A172 (cell line): ENCODE results near the gene PPP1R12B. TPM values are rescaled to one million over a fixed set of nuclear protein-coding genes. Genes with fewer than 3 reads are reported as not detected.
"Not testable (repeated sequence)": the region's sequence is repeated elsewhere in the genome, so short reads cannot be mapped to it uniquely, and the experiment has no call there.

Source experiments
- DNase-seq: peaks from one replicate; pipeline ENCODE4 v3.0.0-alpha.2; 2015; ENCODE audit warnings: low spot score
- total RNA-seq: library from RNA; depleted of rRNA; stranded (reverse); fragments of >200 nt; shearing (Covaris generic); gene quantifications from 2 replicates; pipeline ENCODE4 v1.2.3, GENCODE V29; 2014

PPP1R12B gene
- total RNA-seq, 1 experiment from 2014 or later: 15.6 TPM

DNA sequence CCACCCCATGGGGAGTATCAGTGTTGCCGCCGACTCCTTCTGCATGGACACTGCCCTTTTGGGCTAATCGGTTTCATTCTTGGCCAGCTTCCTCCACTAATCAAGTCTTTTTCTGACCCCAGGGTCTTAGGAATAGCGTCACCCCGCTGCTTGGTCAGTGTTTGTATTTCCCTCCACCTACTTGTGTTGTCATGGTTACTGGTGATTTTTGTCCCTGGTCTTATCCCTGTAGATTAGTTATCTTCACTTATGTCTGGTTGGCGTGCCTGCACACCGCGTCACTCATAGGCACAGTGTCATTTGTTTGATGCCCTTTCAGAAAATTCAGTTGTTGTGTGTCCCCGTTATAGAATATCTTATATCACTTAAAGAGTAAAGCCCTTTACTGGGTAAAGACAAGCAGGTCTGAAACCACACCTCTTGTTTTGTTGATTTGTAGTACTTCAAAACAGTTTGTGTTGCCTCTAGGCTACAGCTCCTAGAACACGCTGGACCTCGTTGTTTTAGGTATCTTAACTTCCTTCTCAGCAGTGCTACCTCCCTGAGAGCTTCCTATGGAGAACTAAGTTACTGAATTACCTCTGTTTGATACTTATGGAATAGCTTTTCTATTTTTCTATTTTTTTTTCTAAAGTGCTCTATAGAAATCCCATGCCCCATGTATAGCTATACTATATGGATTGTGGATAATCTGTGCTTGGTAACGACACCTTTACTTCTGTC is 868 bp downstream of the PPP1R12B start:
- peak; percentile 31 for DNase-seq

DNA sequence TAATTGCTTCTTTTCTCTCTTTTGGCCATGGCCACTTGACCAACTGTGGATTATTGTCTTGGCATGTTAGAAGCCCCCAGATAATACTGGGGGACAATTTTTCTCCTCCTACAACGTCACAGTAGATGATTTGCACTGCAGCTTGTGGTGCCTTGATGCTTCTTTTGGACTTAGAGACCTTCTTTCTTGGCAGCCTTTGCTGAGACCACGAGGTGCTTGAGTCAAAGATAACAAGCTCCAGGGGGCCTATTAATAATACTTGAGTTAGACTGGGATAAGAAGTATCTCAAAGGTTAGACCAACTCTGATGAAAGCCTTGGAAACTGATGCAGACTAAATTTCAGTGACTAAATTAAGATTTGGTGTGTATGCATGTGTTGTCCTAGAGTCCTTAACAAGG is 3.2 kb downstream of the PPP1R12B start:
- DNase-seq: no peak

DNA sequence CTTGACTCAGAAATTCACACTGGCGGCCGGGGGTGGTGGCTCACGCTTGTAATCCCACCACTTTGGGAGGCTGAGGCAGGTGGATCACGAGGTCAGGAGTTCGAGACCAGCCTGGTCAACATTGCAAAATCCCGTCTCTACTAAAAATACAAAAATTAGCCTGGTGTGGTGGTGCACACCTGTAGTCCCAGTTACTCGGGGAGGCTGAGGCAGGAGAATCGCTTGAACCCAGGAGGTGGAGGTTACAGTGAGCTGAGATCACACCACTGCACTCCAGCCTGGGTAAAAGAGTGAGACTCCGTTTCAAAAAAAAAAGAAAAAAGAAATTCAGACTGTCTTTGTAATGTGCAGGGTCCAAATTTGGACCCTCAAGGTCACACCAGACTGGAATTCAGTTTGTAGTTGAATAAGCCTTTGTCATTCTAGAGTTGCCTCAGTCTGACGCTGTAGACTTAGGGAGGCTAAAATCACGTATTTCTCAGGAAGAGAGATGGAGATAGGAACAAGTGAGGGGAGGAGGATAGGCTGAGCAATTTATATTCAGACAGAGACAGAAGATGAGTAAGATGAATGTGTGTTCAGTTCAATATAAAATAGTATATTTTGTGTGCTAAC is 4.2 kb downstream of the PPP1R12B start:
- DNase-seq: not testable (repeated sequence)

GRCh38 chr1:202355944-202356553 is 7.5 kb downstream of the PPP1R12B start:
- no peak for DNase-seq

GRCh38 chr1:202357506-202357905 is 9.0 kb downstream of the PPP1R12B start:
- no peak for DNase-seq

- no peak for DNase-seq
Measured at GRCh38 chr1:202361224-202361623, 12.7 kb downstream of the PPP1R12B start.

DNA sequence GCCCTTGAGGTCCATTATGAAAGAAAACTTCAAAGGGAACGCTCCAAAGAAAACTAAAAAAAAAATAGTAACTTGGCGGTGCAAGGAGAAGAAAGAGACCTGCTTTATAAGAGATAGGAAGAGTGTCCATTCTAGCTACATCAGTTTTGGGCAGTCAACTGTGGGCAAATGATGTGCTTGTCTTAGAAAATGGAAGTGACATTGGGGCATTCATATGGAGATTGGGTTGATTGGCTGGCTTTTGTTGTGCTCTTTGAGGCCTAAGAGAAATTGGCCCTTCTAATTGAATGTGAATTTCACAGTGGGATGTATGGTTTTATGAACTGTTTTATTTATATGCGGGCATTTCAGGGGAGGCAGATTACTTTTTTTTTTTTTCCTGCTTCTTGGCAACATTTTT is 13.2 kb downstream of the PPP1R12B start:
- no peak for DNase-seq

- no peak for DNase-seq
Measured at GRCh38 chr1:202362212-202362611, 13.7 kb downstream of the PPP1R12B start.

GRCh38 chr1:202365092-202365815 is 16.8 kb downstream of the PPP1R12B start:
- no peak for DNase-seq

DNA sequence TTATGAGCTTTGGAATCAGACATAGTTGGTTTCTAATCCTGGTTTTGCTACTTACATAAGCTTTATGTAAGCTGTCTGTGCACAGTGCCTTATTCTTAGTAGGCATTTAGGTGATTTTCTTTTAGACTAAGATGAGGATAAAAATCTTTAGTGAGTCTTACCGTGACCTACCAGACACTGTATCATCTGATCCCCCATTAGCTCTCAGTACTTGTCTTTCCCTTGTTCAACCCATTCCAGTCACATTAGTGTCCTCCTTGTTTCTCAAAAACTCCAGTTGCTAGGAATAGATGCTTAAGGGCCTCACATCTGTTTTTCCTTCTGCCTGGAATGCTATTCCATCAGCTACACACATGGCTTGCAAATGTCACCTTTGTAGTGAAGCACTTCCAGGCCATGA is 18.8 kb downstream of the PPP1R12B start:
- DNase-seq: no peak

DNA sequence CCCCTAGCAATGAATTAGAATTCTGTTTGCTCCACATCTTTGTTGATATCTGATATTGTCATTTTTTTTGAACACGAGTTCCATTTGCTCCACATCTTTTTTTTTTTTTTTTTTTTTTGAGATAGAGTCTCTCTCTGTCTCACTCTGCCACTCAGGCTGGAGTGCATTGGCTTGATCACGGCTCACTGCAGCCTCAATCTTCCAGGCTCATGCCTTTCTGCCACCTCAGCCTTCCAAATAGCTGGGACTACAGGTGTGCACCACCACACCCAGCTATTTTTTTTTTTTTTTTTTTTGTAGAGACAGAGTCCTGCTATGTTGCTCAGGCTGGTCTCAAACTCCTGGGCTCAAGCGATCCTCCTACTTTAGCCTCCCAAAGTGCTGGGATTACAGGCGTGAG is 22.4 kb downstream of the PPP1R12B start:
- DNase-seq: not testable (repeated sequence)

GRCh38 chr1:202374099-202374498 is 25.6 kb downstream of the PPP1R12B start:
- DNase-seq: no peak

- not testable (repeated sequence) for DNase-seq
Measured at GRCh38 chr1:202375175-202375574, 26.7 kb downstream of the PPP1R12B start.

DNA sequence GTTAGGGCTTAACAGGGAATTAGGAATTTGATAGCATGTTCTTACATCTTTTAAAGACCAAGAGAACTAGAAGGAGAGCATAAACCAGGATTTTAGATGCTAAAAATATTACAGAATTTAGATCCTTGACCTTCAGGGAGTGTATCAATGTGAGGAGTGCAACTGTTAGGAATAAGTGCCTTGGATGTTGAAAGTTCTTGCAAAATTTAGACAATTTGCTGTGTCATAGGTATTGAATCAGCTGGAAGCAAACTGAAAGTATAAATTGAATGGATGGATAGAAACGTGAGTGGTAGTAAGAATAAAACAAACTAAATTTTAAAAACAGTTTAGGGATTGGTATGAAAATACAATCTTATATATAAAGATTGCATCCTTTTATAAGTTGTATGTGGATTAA is 27.7 kb downstream of the PPP1R12B start:
- no peak for DNase-seq

DNA sequence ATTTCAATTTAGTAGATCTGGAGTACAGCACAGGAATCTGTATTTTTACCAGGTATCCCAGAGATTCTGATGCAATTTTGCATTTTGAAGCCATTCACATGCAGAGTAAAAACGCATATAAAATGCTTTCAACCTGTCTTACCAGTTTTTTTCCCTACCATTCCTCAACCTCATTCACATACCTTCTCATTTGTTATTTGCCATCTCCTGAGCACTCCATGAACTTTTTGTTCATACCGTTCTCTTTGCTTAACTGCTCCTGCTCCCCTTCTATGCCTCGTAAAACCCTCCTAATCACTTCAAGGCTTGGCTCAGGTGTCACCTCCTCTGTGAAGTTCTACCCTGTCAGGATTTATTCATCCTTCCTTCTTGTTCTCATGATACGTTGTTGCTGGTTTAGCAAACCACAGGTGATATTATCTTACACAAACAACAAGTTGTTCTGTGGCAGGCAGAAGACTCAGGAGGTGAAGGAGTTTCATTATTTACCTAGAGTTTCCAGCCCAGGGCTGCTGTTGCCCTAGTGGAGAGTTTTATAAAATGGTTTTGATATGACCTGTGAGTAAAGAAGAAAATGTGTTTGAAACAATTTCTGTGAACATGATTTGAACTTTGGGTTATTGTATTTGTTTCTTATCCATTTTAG is 31.5 kb downstream of the PPP1R12B start:
- not testable (repeated sequence) for DNase-seq

DNA sequence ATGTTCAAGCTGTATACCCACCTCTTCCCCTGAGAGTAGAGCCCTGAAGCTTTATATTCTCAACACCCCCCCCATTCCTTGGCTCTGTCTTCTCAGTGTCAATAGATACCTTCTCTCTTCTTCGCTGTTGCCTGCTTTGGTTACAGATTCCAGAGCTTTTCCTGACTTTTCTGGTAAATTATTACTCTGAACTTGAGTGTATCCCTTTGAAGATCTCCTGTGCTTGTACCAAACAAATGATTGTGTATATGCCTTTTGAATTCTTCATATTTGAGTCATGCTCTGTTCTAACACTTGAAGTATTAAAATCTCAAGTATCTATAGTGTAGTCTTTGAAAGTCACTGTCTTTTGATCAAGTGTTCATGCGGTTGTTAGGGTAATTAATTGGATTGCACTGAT is 32.0 kb downstream of the PPP1R12B start:
- not testable (repeated sequence) for DNase-seq

GRCh38 chr1:202381867-202382266 is 33.4 kb downstream of the PPP1R12B start:
- DNase-seq: not testable (repeated sequence)

GRCh38 chr1:202395831-202396230 is 47.3 kb downstream of the PPP1R12B start:
- DNase-seq: not testable (repeated sequence)

DNA sequence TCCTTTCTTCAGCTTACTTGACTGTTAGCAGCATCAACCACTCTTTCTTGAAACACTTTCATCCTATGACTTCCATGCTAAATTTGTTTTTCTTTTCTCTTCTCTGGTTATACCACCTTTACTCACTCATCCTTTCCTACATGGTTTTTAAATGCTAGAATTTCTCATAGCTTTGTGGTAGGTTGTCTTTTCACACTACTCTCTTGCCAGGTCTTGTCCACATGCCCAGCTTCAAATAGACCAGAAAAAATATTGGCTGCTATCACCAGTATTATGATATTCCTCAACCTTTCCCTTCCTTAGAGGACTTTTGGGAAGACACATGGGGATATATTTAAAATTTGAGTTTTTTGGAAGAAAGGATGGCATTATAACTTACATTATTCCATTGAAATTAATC is 48.8 kb downstream of the PPP1R12B start:
- no peak for DNase-seq

DNA sequence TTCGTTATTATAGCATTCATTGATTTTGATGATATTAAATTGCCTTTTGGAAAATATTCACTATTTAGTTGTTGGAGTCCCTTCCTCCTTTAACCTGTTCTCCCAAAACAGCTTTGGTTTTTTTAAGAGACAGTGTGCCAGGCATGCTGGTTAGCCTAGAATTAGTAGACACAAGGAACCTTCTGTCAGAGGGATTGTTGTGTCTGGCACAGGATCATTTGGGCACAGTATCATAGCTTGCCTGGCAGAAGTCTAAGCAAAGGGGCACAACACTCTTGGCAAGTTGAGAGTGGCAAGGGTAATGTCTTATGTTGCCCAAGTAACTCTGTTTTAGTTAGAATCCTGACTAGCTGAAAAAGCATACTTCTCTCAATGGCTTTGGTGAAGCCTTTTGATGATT is 49.9 kb downstream of the PPP1R12B start:
- not testable (repeated sequence) for DNase-seq

- not testable (repeated sequence) for DNase-seq
Measured at GRCh38 chr1:202401771-202402170, 53.3 kb downstream of the PPP1R12B start.

- not testable (repeated sequence) for DNase-seq
Measured at GRCh38 chr1:202403381-202403780, 54.9 kb downstream of the PPP1R12B start.
